ENCODE results near the gene HESX1.

Gene HESX1

DNA sequence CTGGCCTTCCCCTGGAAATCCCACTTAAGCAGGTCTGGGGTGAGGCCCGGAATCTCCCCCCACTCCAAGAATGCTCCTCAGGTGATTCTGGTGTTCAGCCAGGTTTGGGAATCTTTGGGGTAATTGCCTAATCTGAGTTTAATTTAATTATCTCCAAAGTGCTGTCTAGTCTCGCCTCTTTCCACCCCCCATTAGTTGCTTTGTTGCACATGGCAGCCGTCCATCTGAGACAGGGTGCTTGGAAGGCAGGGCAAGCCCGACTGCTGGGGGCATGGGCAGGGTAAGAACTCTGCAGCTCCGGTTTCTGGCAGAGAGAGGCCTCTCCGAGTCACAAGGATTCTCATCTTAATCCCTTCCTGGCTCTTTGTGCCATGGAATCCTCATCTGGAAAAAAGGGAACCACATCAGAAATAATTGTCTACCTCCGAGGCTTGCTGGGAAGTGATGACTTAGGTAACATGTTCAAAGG, 49.6 kb downstream of the HESX1 start:
- in situ Hi-C loops (cut with MboI; ENCODE audit: low sequenced_read_pairs): no loop called here

All from HL-60/S4 treated with phorbol 12-myristate 13-acetate at 8.2 ng/mL for 4 days and 3 days (cell line).